K562 (cell line): ENCODE measurements around the gene PCBP4. TPM values are rescaled to one million over a fixed set of nuclear protein-coding genes. Genes with fewer than 3 reads are reported as not detected.

Source experiments
- COPS2 ChIP-seq: fragments of 450-650 bp; conservative IDR thresholded peaks from 2 replicates; pipeline ENCODE4 v1.6.1; 2016; ENCODE audit warnings: mild to moderate bottlenecking, moderate library complexity
- E2F3 ChIP-seq: fragments of 250-450 bp; sonication (Bioruptor Pico); IDR thresholded peaks from 2 replicates; pipeline ENCODE4 v1.4.0; 2020; ENCODE audit warnings: mild to moderate bottlenecking
- MAX ChIP-seq: sonication (generic); formaldehyde crosslinking; IDR thresholded peaks from 2 replicates; pipeline ENCODE4 v1.9.0; 2022; ENCODE audit warnings: mild to moderate bottlenecking, missing genetic modification reagents
- PML ChIP-seq: IDR thresholded peaks from 2 replicates; pipeline ENCODE4 v1.6.1; 2012; ENCODE audit warnings: low read length, inconsistent platforms
- TAF1 ChIP-seq: IDR thresholded peaks from 2 replicates; pipeline ENCODE4 v1.6.1; 2011; ENCODE audit warnings: mild to moderate bottlenecking, low read length, moderate library complexity; ENCODE audit not compliant: insufficient read depth, control insufficient read depth, severe bottlenecking; ENCODE audit errors: extremely low read depth
- ZNF239 ChIP-seq: fragments of 250-450 bp; sonication (Bioruptor Pico); IDR thresholded peaks from 2 replicates; pipeline ENCODE4 v1.4.0; 2020; ENCODE audit warnings: mild to moderate bottlenecking
- polyA plus RNA-seq, 8 experiments: library from polyadenylated mRNA; depleted of rRNA in 4 of 8; stranded (reverse) in 5 of 8; unstranded in 3 of 8; fragments of >200 nt; fragmentation: Nextera tagmentation in 2 of 8; fragmentation: Illumina TruSeq in 1 of 8; extraction: Ambion mirVana in 2 of 8; extraction: Trizol in 1 of 8; gene quantifications; 2 replicates each; pipeline versions ENCODE4 v1.2.1 to v1.2.3, GENCODE V29; 2011 to 2014; ENCODE audit warnings: inconsistent platforms in 1 of 8, missing spikeins in 1 of 8
- total RNA-seq, 7 experiments: library from RNA; depleted of rRNA in 6 of 7; stranded (reverse); fragments of >200 nt in 6 of 7; fragmentation: Illumina TruSeq in 2 of 7; extraction: Trizol in 2 of 7; gene quantifications; 2 replicates each; pipeline versions ENCODE4 v1.2.1 to v1.2.3, GENCODE V29; 2011 to 2021; ENCODE audit warnings: low replicate concordance in 1 of 7
- TF ChIP-seq, protein P1 (sequence below), 2 experiments: fragments of 450-650 bp in 1 of 2; sonication (generic) in 1 of 2; formaldehyde crosslinking in 1 of 2; IDR thresholded peaks; 2 replicates each; pipeline versions ENCODE4 v1.7.1 to v1.9.0; 2016 to 2022; ENCODE audit warnings: inconsistent platforms in 1 of 2, mild to moderate bottlenecking in 1 of 2, missing genetic modification reagents in 1 of 2

Gene PCBP4
- total and polyA plus RNA-seq, 9 of the 15 experiments (the other 6 are each of a cell fraction or from before 2014, with no cell fraction given), result 0.06 to 5.8 (median 2.6) TPM

DNA sequence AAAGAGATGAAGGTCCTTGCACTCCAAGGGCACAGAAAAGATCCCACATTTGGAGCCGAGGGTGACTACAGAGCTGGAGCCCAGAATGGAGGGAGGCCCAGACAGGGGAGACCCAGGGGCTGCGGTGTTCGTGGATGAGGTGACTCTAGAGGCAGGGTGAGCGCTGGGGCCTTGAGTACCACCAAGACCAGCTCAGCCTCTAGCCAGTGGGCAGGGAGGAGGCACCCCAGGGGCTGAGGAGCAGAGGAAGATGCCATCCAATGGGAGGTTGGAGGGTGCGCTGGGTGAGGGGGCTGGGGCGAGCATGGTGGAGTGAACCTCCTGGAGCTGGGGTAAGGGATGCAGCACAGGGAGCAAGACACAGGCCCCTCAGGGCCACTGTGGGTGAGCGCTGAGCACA lies 38.8 kb downstream of the PCBP4 start (continued):
- TF ChIP-seq, protein P1, sequence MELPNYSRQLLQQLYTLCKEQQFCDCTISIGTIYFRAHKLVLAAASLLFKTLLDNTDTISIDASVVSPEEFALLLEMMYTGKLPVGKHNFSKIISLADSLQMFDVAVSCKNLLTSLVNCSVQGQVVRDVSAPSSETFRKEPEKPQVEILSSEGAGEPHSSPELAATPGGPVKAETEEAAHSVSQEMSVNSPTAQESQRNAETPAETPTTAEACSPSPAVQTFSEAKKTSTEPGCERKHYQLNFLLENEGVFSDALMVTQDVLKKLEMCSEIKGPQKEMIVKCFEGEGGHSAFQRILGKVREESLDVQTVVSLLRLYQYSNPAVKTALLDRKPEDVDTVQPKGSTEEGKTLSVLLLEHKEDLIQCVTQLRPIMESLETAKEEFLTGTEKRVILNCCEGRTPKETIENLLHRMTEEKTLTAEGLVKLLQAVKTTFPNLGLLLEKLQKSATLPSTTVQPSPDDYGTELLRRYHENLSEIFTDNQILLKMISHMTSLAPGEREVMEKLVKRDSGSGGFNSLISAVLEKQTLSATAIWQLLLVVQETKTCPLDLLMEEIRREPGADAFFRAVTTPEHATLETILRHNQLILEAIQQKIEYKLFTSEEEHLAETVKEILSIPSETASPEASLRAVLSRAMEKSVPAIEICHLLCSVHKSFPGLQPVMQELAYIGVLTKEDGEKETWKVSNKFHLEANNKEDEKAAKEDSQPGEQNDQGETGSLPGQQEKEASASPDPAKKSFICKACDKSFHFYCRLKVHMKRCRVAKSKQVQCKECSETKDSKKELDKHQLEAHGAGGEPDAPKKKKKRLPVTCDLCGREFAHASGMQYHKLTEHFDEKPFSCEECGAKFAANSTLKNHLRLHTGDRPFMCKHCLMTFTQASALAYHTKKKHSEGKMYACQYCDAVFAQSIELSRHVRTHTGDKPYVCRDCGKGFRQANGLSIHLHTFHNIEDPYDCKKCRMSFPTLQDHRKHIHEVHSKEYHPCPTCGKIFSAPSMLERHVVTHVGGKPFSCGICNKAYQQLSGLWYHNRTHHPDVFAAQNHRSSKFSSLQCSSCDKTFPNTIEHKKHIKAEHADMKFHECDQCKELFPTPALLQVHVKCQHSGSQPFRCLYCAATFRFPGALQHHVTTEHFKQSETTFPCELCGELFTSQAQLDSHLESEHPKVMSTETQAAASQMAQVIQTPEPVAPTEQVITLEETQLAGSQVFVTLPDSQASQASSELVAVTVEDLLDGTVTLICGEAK (IDR thresholded peaks at IDR 0.05), result no peak
- TF ChIP-seq, protein P1 (CRISPR knock-in tag; IDR thresholded peaks at IDR 0.05), result no peak
- no peak for TF ChIP-seq ZNF239 (CRISPR knock-in tag)
- no peak for TF ChIP-seq COPS2
- TF ChIP-seq MAX (CRISPR knock-in tag), result no peak
- TF ChIP-seq PML, result no peak
- TF ChIP-seq TAF1, result no peak
- TF ChIP-seq E2F3, result no peak
